CD4-positive, alpha-beta T cell treated with Interleukin-15 for 4 hours (primary cell): ENCODE results near the gene FAM9C.
"Not testable (repeated sequence)": the region's sequence is repeated elsewhere in the genome, so short reads cannot be mapped to it uniquely, and the experiment has no call there.

ENCODE experiments used
- DNase-seq: peaks from one replicate; pipeline ENCODE4 v3.0.0-alpha.2; 2020; ENCODE audit warnings: low spot score

The FAM9C gene

GRCh38 chrX:13076176-13076961 is 31.9 kb upstream of the FAM9C start:
- peak; percentile 52 for DNase-seq

DNA sequence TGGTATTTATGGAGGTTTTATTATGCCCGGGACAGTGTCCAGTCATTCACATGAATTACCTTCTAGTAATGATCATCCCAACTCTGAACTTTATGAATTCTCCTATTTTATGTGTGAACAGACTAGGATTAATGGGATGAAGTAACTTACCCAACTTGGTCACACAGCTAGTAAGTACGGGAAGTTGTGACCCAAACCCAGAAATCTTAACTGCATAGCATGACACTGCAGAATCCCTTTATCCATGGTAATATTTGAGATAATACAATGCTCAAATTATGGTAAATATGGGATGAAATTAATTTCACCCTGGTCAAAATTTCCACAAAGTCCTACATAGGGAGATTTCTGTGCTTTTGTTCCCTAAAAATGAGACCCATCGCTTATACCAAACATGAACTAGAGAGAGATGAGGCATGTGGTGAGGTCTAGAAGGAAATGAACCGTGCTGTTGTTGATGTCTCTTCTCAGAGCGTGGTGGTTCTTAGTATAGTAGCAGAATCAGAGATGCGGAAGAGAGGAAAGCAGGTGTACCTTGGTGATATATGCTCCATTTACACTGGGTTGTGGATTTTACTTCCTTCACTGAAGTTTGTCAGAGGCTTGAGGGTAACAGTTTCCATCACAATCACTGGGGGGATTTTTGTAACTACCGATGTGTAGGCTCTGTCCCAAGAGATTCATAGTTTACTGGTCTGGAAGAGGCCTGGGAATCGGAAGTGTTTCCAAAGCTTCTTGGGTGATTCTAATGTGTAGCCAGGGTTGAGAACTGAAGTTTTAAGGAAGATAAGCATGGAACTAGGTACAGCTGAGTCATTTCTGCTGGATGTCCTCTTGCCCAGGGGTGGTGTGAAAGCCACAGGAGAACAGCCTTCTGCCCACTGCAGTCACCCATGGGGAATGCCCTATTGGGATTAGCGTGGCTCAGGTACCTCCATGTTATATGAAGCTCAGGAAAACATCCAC is 30.2 kb upstream of the FAM9C start:
- DNase-seq: peak; percentile 49

DNA sequence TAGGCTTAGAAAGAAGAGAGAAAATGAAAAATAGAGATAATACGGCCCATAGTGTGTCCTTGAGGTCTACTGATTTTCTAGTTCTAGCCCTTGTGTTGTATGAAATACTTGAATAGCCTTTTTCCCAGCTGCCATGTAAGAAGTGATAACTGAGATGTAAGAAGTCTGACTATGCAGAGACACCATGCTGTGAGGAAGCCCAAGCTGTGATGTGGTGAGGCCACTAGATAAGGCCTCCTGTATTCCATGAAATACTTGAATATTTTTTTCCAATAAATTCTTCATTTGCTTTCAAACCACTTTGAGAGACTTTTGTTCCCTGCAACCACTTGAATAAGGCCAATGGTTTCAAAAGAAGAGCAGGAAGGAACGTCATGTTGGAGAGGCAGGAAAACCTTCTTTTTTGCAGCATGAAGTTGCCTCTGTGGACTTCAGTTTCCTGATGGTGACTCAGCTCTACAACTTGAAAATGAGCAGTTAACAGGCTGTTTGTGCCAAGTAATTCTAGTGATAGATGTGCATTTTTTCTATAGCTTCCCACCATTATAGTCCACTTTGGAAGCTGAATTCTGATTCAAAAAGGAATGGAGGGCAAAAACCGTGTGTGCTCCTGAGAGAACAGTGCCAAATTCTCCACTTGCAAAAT is 25.5 kb upstream of the FAM9C start:
- DNase-seq: no peak

- DNase-seq: no peak
Measured at GRCh38 chrX:13068651-13069050, 24.2 kb upstream of the FAM9C start.

DNA sequence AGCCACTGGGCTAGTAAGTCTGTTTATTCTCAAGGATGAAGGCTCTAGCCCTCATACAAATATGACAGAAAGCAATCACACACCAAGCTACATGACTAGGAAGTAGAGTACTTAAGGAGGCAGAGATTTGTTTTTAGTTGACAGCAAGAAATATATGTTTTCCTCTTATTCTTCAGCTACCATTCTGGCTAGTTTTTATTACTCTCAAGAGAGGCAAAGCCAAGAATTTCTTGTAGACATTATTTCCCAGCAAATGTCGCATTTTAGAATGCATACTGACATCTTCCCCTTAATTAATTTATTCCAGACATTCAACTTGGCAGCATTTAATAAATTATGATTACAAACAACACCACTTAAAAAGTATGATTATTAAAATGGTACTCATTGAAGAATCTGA is 23.4 kb upstream of the FAM9C start:
- no peak for DNase-seq

DNA sequence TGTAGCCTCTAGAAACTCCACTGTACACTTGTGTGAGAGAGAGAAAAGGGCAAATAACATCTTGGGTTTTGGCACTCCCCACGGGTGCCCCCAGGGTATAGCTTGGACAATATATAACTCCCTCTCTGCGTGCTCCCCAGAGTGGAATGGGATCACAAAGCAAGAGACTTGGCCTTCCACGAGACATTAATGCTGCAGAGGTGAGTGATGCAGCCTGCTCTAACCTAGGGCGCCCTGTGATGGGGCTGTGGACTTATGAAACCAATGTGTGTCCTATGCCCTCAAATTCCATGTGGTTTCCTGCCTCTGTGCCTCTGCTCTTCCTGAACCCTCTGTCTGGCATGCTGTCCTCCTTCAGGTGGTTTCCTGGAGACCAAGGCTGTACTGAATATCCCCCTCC is 22.0 kb upstream of the FAM9C start:
- DNase-seq: no peak

GRCh38 chrX:13064599-13065143 is 20.3 kb upstream of the FAM9C start:
- no peak for DNase-seq

- not testable (repeated sequence) for DNase-seq
Measured at GRCh38 chrX:13063124-13063523, 18.7 kb upstream of the FAM9C start.

GRCh38 chrX:13062331-13062730 is 17.9 kb upstream of the FAM9C start:
- DNase-seq: not testable (repeated sequence)

DNA sequence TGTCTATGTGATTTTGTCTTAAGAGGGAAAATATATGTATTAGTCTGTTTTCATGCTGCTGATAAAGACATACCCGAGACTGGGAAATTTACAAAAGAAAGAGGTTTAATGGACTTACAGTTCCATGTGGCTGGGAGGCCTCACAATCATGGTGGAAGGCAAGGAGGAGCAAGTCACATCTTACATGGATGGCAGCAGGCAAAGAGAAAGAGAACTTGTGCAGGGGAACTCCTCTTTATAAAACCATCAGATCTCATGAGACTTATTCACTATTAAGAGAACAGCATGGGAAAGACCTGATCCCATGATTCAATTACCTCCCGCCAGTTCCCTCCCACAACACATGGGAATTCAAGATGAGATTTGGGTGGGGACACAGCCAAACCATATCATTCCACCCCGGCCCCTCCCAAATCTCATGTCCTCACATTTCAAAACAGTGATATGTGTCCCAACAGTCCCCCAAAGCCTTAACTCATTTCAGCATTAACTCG is 16.8 kb upstream of the FAM9C start:
- DNase-seq: not testable (repeated sequence)

GRCh38 chrX:13059637-13060499 is 15.4 kb upstream of the FAM9C start:
- no peak for DNase-seq

DNA sequence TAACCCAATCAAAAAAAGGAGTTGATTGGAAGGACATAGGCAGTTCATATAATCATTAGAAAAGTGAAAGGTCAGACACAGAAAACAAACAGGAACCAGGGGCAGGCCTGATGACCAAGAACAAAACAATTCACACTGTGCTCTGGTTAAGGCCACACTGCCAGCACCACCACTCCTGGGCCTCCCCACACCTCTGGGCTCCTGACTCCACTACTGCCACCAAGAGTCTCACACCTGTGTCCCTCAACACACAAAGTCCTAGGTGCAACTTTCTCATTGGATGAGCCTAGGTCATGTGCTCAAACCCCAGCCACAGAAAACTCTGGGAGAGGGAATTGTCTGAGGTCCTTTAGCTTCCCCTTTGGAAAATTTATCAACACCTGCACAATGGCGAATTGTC is 11.1 kb upstream of the FAM9C start:
- DNase-seq: no peak

GRCh38 chrX:13053171-13053570 is 8.8 kb upstream of the FAM9C start:
- no peak for DNase-seq

DNA sequence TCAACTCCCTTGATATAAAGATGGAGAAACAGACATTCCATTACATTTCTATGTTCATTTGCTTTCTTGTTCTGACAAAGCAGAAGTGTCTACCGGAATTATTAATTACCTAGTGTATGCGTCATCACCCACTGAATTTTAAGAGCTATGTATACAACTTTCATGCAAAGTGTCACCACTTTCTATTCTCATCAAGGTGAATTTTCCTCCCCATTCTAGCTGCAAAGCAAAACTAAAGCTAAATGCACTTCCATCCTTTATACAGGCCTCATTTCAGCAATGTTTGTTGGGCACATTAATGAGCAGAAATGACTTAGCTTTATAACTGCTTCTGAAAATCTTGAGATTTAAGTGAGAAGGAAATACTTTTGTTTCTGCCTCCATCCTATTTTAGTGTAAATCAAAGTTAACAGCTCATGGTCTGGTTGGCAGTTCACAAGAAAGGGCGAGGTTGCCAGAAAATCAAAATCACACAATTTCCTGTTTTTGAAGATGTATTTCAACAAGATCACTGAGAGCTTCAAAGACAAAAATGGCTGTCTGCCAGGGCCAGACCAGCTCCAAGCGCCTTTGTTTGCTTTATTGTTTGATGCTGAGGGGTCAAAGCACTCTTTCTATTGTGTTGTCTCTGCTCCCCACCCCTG is 7.2 kb upstream of the FAM9C start:
- DNase-seq: peak; percentile 72

DNA sequence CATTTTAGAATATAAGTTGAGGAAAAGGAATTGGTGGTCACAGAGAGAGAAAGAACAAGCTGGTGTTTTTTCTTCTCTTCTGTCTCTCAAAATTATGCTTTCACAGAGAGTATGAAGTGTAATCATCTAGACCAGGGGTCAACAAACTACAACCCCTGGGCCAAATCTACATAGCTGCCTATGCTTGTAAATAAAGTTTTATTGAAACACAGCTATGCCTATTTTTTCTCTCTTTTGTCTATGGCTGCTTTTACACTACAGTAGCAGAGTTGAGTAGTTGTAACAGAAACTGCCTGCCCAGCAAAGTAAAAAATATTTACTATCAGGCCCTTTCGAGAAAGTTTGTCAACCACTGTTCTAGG is 6.7 kb upstream of the FAM9C start:
- DNase-seq: no peak

DNA sequence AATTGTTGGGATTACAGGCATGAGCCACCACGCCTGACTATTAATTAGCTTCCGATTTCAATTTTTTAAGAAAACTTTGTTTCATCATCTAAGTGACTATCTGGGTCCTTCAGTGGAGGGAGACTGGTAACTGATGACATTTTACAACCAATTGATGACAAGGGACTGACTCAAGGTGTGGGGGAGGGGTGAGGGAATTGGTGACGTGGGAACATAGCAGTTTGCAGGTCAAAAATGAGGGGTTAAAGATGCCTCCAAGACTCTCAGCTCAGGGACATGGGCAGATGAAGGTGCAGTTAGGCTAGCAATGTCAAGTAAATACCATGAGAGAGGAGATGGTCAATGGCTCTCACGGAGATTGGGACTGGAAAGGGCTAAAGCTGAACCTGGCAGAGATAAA is 5.7 kb upstream of the FAM9C start:
- no peak for DNase-seq

DNA sequence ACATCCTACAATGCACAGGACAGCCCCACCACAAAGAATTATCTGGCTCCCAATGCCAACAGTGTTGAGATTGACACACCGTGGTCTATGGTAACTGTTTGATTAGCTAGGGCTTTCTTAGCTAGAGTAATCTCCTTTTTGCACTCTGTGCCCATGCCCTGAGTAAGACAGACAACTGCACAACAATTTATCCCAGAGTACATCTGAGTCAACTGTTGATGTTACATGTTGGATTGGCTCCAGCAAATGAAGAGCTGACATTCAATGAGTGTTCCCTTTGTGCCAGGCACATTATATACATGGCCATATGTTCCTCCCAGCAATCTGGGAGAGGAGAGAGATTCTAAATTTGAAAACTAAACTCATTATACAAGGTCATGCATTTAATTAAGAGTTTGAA is 3.9 kb upstream of the FAM9C start:
- DNase-seq: no peak

DNA sequence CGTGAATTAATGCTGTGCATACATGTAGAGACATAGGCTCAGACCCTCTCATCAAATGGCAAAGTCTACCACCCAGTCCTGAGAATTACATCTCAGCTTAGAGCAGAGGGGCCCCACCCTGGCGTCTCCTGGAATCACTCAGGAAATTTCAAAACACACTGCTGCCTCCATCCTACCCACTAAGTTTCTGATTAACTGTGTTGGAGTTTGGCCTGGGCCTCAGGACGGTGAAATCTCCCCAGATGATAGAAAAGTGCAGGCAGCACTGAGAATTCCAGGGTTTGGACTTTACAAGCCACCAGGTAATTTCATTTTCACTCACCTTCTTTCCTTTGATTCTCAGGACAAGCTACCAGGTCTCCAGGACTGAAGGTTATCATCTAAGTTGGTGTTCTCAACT is 3.3 kb upstream of the FAM9C start:
- no peak for DNase-seq

GRCh38 chrX:13046141-13046855 is 1.9 kb upstream of the FAM9C start:
- DNase-seq: no peak

DNA sequence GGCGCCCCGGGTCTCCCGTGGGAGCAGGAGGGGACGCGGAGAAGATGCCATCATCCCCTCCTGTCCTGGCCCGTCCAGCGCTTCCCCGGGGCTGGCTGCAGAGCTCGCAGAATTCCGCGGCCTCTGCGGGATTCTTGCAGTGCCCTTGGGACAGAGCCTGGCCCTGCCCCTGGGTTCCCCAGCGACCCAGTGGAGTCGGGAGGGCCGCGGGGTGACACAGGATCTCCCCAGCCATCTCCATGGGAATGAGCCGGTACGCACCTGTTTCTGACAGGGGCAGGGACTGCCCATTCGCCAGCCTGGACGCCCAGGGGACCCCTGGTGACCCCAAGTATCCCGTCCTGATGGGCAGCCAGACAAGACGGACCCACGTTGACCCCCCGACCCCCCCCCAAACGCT is 482 bp downstream of the FAM9C start:
- DNase-seq: no peak
